ENCODE data around the gene SNAP29. TPM values are rescaled to one million over a fixed set of nuclear protein-coding genes. Genes with fewer than 3 reads are reported as not detected.
"Not testable (repeated sequence)": the region's sequence is repeated elsewhere in the genome, so short reads cannot be mapped to it uniquely, and the experiment has no call there.

The SNAP29 gene
- total RNA-seq, 1 donor from 2014 or later = 22.8 TPM

- no peak for ATAC-seq
- intact Hi-C loops (cut with DNase I) = no loop called here
Observed at GRCh38 chr22:20937031-20937793, 78.4 kb downstream of the SNAP29 start.

GRCh38 chr22:20937794-20938671 lies 79.2 kb downstream of the SNAP29 start:
- ATAC-seq (no peak), DNase-seq (ENCODE audit: missing footprints) (no peak)
- intact Hi-C loops (cut with DNase I) = no loop called here

More at GRCh38 chr22:20937031-20937793, 78.4 kb downstream of the SNAP29 start:
- no peak for DNase-seq (ENCODE audit: missing footprints)

- DNase-seq (ENCODE audit: missing footprints); ATAC-seq; intact Hi-C loops (cut with DNase I): not testable (repeated sequence)
Observed at GRCh38 chr22:20939457-20940185, 80.8 kb downstream of the SNAP29 start.

- ATAC-seq (no peak), DNase-seq (ENCODE audit: missing footprints) (no peak)
- intact Hi-C loops (cut with DNase I) = no loop called here
Observed at GRCh38 chr22:20940186-20940651, 81.4 kb downstream of the SNAP29 start.

Other genes starting within 250 kb of the SNAP29 start
- not detected for gene SERPIND1, start 84.9 kb upstream of the SNAP29 start, total RNA-seq
- gene PI4KA, start 196 bp upstream of the SNAP29 start, total RNA-seq = 46.0 TPM
- 52.6 TPM for gene CRKL, start 58.4 kb downstream of the SNAP29 start, total RNA-seq
- 0.65 TPM for gene AIFM3, start 108.2 kb downstream of the SNAP29 start, total RNA-seq
- 24.3 TPM for gene LZTR1, start 123.3 kb downstream of the SNAP29 start, total RNA-seq
- gene THAP7, start 143.1 kb downstream of the SNAP29 start, total RNA-seq = 17.0 TPM
- 2.8 TPM for gene P2RX6, start 156.2 kb downstream of the SNAP29 start, total RNA-seq
- 0.51 TPM for gene SLC7A4, start 173.6 kb downstream of the SNAP29 start, total RNA-seq
- not detected for gene LRRC74B, start 186.9 kb downstream of the SNAP29 start, total RNA-seq